Smooth muscle cell (in vitro differentiated cells): ENCODE data around the gene USP6. TPM values are rescaled to one million over a fixed set of nuclear protein-coding genes. Genes with fewer than 3 reads are reported as not detected.
"Not testable (repeated sequence)": the region's sequence is repeated elsewhere in the genome, so short reads cannot be mapped to it uniquely, and the experiment has no call there.

Experiments
- DNase-seq: peaks from one replicate; lab custom pipeline; 2025; ENCODE audit not compliant: unreplicated experiment; lab: John Stamatoyannopoulos, UW
- H2AFZ ChIP-seq: fragments of 200-600 bp; sonication (generic); 2 replicates; pipeline ENCODE4 v1.6.0; 2016; ENCODE audit warnings: antibody characterized with exemption, low read depth, mild to moderate bottlenecking
- H3F3A ChIP-seq: fragments of 200-600 bp; sonication (generic); 2 replicates; pipeline ENCODE4 v1.6.0; 2017; ENCODE audit warnings: antibody characterized with exemption, low read depth
- H3K27ac ChIP-seq: fragments of 200-600 bp; sonication (generic); 2 replicates; pipeline ENCODE4 v1.5.1; 2016; ENCODE audit warnings: low read depth, mild to moderate bottlenecking
- H3K27me3 ChIP-seq: fragments of 200-600 bp; sonication (generic); 2 replicates; pipeline ENCODE4 v1.6.1; 2016; ENCODE audit warnings: low read depth, mild to moderate bottlenecking
- H3K36me3 ChIP-seq: fragments of 200-600 bp; sonication (generic); 2 replicates; pipeline ENCODE4 v1.5.1; 2016; ENCODE audit warnings: low read depth
- H3K4me1 ChIP-seq: fragments of 200-600 bp; sonication (generic); 2 replicates; pipeline ENCODE4 v1.5.1; 2016; ENCODE audit warnings: low read depth
- H3K4me2 ChIP-seq: fragments of 200-600 bp; sonication (generic); 2 replicates; pipeline ENCODE4 v1.6.0; 2016; ENCODE audit warnings: mild to moderate bottlenecking
- H3K4me3 ChIP-seq: fragments of 200-600 bp; sonication (generic); 2 replicates; pipeline ENCODE4 v1.5.1; 2016; ENCODE audit warnings: mild to moderate bottlenecking
- H3K79me2 ChIP-seq: fragments of 200-600 bp; sonication (generic); 2 replicates; pipeline ENCODE4 v1.6.0; 2016; ENCODE audit warnings: low read depth, mild to moderate bottlenecking
- H3K9ac ChIP-seq: fragments of 200-600 bp; sonication (generic); 2 replicates; pipeline ENCODE4 v1.6.0; 2016; ENCODE audit warnings: low read depth
- H3K9me3 ChIP-seq: fragments of 200-600 bp; sonication (generic); replicated peaks from 2 replicates; pipeline ENCODE4 v1.5.1; 2016; ENCODE audit warnings: low read depth
- H4K20me1 ChIP-seq: fragments of 200-600 bp; sonication (generic); 2 replicates; pipeline ENCODE4 v1.6.0; 2016; ENCODE audit warnings: low read depth
- whole genome bisulfite sequencing: methylation state at CpG from one replicate; pipeline ENCODE4 v1.1.7; 2016; ENCODE audit warnings: low lambda C conversion rate; 5-methylcytosine and 5-hydroxymethylcytosine counted together
- polyA plus RNA-seq: library from polyadenylated mRNA; unstranded; fragments of >200 nt; fragmentation: Nextera tagmentation; extraction: Ambion mirVana; gene quantifications from 2 replicates; pipeline ENCODE4 v1.2.1, GENCODE V29; 2016
- total RNA-seq: library from RNA; depleted of rRNA; stranded (reverse); fragments of >200 nt; gene quantifications from 2 replicates; pipeline ENCODE4 v1.2.3, GENCODE V29; 2014
- TF ChIP-seq, protein P1 (sequence below): fragments of 200-600 bp; sonication (generic); IDR thresholded peaks from 2 replicates; pipeline ENCODE4 v1.5.1; 2017; ENCODE audit warnings: borderline replicate concordance, mild to moderate bottlenecking, antibody characterized with exemption; ENCODE audit not compliant: insufficient read depth, poor library complexity, severe bottlenecking

Gene USP6
- total RNA-seq (0.09 TPM in 1 of 2 replicates, not detected in the other), polyA plus RNA-seq (0.08 and 0.09 TPM in 2 replicates)

DNA sequence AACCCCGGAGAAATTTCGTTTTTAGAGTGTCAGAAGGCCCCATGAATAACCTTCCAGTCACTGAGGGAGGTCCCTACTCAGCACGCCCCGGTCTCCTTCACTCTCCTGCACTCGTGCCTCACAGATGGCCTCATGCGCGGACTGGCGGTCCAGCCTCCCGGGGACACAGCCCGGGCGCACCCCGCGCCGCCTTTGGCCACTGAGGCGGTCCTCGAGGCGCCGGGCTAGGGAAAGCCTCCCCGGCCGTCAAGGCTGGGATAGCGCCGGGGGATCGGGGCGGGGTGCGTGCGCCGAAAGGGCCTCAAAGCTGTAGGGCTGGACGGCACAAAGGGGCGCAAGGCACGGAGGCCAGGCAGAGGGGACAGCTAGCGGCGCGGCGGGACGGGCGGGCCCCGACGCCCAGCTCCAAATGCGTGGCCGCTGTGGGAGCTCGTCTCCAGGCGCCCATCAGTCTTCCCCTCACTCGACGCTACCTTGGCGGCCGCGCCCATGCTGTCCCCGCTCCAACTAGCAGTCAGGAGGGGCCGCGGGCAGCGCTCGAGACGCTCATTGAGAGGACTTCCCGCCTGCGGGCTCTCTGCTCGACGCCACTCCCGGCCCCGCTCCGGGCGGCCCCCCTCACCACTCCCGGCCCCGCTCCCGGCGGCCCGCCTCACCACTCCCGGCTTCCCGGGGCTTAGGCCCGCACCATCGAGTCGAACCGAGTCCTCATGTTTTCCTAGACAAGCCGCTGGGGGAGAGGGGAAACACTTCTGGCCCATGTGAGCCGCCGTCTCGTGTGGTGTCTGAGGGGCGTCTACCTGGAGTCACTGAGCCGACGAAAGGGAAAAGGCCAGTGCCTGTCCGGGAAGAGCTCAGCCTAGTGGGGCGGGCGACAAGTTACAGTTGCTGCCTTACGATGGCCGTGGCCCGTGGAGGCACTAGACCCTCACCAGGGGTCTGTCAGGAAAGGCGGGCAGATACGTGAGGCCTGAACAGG is at the start of gene USP6:
Gene USP6, plus strand, starts transcription at position 360 of the 979 bp plus-strand sequence. CDS start 14,336 bp downstream, outside the sequence.
- Histone ChIP-seq H3K27me3 (no peaks in the 10 kb centered on the region), H3K9ac (no peak within 1 kb of the TSS), H3K27ac (no peak within 1 kb of the TSS), H2AFZ (no peak within 1 kb of the TSS), H3K9me3 (no peaks in the 10 kb centered on the region), H4K20me1 (no peaks in the 10 kb centered on the region), H3K36me3 (no peaks in the 10 kb centered on the region), H3K4me3 (no peak within 1 kb of the TSS), H3F3A (peaks cover 11% of the 10 kb centered on the region), H3K79me2 (no peaks in the 10 kb centered on the region), H3K4me1 (peaks cover 2% of the 10 kb centered on the region), H3K4me2 (no peak within 1 kb of the TSS)
- TF ChIP-seq, protein P1, sequence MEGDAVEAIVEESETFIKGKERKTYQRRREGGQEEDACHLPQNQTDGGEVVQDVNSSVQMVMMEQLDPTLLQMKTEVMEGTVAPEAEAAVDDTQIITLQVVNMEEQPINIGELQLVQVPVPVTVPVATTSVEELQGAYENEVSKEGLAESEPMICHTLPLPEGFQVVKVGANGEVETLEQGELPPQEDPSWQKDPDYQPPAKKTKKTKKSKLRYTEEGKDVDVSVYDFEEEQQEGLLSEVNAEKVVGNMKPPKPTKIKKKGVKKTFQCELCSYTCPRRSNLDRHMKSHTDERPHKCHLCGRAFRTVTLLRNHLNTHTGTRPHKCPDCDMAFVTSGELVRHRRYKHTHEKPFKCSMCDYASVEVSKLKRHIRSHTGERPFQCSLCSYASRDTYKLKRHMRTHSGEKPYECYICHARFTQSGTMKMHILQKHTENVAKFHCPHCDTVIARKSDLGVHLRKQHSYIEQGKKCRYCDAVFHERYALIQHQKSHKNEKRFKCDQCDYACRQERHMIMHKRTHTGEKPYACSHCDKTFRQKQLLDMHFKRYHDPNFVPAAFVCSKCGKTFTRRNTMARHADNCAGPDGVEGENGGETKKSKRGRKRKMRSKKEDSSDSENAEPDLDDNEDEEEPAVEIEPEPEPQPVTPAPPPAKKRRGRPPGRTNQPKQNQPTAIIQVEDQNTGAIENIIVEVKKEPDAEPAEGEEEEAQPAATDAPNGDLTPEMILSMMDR: no peak
- no peak for DNase-seq
- 96% methylated on average over 61 of the region's 87 CpGs for WGBS

DNA sequence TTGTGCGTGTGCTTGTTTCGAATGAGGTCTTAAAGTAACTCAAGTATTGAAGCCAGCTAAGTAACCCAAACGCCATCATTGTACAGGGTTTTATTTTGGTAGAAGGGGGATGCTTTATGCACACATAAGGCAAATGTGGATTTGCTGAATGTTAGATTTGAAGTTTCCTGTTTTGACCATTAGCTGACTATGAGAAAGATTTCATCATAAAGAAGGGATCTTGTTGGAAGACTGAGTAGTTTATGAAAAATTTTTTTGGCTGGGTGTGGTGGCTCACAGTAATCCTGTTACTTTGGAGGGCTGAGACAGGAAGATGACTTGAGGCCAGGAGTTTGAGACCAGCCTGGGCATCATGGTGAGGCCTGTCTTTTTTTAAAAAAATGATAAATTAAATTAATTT is 47.6 kb upstream of the USP6 start:
- DNase-seq: no peak
- Histone ChIP-seq H3K9me3 (no peaks in the 10 kb centered on the region), H3K4me1 (no peaks in the 10 kb centered on the region), H3K27ac (no peak overlapping the region), H2AFZ (no peak overlapping the region), H4K20me1 (no peaks in the 10 kb centered on the region), H3K27me3 (peaks cover 6% of the 10 kb centered on the region), H3K79me2 (no peaks in the 10 kb centered on the region), H3F3A (no peaks in the 10 kb centered on the region), H3K4me3 (no peak overlapping the region), H3K4me2 (no peak overlapping the region), H3K9ac (no peak overlapping the region), H3K36me3 (no peaks in the 10 kb centered on the region)
- 97% methylated on average over 3 of the region's 3 CpGs for WGBS
- TF ChIP-seq, protein P1: no peak

DNA sequence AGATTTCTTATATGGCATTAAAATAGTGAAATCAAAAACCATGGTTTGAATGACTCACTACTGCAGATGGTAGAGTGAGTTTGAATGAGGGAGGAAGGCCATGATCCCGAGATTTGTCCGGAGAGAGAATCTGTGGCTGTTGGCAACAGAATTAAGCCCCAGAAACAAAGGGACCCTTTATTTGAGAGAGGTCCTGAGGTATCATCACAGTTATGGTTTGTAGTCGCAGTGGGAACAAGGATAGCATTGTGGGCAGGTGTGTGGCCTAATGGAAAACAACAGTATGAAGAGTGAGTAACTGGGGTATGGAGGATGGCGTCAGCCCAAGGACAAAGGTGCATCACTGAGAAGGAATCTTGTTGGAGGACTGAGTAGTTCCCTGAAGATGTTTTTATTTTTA is 46.1 kb upstream of the USP6 start:
- no peak overlapping the region for H3K9ac ChIP-seq
- no peaks in the 10 kb centered on the region for H3K4me1 ChIP-seq
- H3K4me2 ChIP-seq: no peak overlapping the region
- no peaks in the 10 kb centered on the region for H3K79me2 ChIP-seq
- no peak for DNase-seq
- no peak overlapping the region for H3K27ac ChIP-seq
- TF ChIP-seq, protein P1: no peak
- H3K27me3 ChIP-seq: peaks cover 6% of the 10 kb centered on the region
- WGBS: 74% methylated on average over 4 of the region's 4 CpGs
- no peaks in the 10 kb centered on the region for H3F3A ChIP-seq
- H3K36me3 ChIP-seq: no peaks in the 10 kb centered on the region
- no peaks in the 10 kb centered on the region for H4K20me1 ChIP-seq
- H3K9me3 ChIP-seq: no peaks in the 10 kb centered on the region
- no peak overlapping the region for H2AFZ ChIP-seq
- H3K4me3 ChIP-seq: no peak overlapping the region

DNA sequence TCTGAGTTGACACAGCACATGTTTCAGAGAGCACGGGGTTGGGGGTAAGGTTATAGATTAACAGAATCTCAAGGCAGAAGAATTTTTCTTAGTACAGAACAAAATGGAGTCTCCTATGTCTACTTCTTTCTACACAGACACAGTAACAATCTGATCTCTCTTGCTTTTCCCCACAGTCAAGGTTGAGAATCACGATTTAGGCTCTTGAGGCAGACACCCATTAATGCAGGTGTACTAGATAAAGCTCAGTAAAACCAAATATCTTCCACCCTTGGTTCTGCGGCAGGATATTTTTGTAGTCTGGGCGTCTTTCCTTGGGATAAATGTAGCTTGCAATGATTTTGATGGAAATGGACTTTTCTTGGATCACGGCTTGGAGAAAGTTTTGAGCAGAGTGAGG is 40.4 kb upstream of the USP6 start:
- not testable (repeated sequence) for H3K27ac ChIP-seq, H3K4me2 ChIP-seq, DNase-seq, H3K79me2 ChIP-seq, H2AFZ ChIP-seq, H3K36me3 ChIP-seq, H3F3A ChIP-seq, H4K20me1 ChIP-seq, H3K4me1 ChIP-seq, H3K9ac ChIP-seq, H3K9me3 ChIP-seq, H3K27me3 ChIP-seq, H3K4me3 ChIP-seq
- WGBS: 80% methylated on average over 5 of the region's 5 CpGs

DNA sequence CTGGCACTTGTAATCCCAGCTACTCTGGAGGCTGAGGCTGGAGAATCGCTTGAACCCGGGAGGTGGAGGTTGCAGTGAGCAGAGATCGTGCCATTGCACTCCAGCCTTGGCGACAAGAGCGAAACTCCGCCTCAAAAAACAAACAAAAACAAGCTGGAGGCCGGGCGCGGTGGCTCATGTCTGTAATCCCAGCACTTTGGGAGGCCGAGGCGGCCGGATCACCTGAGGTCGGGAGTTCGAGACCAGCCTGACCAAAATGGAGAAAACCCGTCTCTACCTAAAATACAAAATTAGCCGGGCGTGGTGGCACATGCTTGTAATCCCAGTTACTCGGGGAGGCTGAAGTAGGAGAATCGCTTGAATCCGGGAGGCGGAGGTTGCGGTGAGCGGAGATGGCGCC is 38.6 kb upstream of the USP6 start:
- not testable (repeated sequence) for H4K20me1 ChIP-seq, H3K4me3 ChIP-seq, H3K36me3 ChIP-seq, H3K4me2 ChIP-seq, H3K79me2 ChIP-seq, H3K9ac ChIP-seq, H3K27ac ChIP-seq, H3F3A ChIP-seq, DNase-seq, H3K9me3 ChIP-seq, H2AFZ ChIP-seq, H3K27me3 ChIP-seq, H3K4me1 ChIP-seq
- WGBS: 99% methylated on average over 24 of the region's 24 CpGs
